Measurements from ENCODE around the gene KRTAP13-3. TPM values are rescaled to one million over a fixed set of nuclear protein-coding genes. Genes with fewer than 3 reads are reported as not detected.

The KRTAP13-3 gene
- total RNA-seq = not detected in 3 replicates
- long read RNA-seq = 0 reads

DNA sequence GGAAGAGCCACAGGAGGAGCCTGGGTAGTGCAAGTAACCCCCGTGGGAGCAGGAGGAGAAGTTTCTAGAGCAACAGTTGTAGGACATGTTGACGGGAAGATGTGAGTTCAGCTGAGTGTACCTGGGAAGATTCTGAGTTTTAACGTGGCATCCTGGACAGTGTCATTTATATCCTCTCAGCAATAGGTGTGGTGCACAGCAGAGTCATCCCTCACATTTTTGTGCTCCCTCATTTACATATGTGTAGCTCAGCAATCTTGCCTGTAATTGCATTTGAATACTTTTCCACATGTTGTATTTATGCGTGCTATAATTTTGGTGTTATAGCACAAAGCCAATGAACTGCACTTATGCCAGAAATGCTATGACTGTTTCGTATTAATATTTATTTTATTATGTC is at the start of gene KRTAP13-3:
KRTAP13-3 (minus strand) TSS at position 101 of the 400 bp plus-strand sequence; CDS start at position 87, 14 bp downstream.
- Mint-ChIP-seq H3K36me3 (ENCODE audit: low read depth) (no peaks in the 10 kb centered on the region), H3K27me3 (ENCODE audit: low read depth) (peaks cover 3% of the 10 kb centered on the region), H3K4me1 (ENCODE audit: low read depth) (no peaks in the 10 kb centered on the region), H3K4me3 (ENCODE audit: unreplicated experiment) (no peak within 1 kb of the TSS), H3K27ac (ENCODE audit: unreplicated experiment) (no peak within 1 kb of the TSS), H3K9me3 (ENCODE audit: low read depth) (peaks cover 2% of the 10 kb centered on the region)
- TF ChIP-seq, protein P1, sequence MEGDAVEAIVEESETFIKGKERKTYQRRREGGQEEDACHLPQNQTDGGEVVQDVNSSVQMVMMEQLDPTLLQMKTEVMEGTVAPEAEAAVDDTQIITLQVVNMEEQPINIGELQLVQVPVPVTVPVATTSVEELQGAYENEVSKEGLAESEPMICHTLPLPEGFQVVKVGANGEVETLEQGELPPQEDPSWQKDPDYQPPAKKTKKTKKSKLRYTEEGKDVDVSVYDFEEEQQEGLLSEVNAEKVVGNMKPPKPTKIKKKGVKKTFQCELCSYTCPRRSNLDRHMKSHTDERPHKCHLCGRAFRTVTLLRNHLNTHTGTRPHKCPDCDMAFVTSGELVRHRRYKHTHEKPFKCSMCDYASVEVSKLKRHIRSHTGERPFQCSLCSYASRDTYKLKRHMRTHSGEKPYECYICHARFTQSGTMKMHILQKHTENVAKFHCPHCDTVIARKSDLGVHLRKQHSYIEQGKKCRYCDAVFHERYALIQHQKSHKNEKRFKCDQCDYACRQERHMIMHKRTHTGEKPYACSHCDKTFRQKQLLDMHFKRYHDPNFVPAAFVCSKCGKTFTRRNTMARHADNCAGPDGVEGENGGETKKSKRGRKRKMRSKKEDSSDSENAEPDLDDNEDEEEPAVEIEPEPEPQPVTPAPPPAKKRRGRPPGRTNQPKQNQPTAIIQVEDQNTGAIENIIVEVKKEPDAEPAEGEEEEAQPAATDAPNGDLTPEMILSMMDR (IDR thresholded peaks at IDR 0.05) = no peak
- DNase-seq (ENCODE audit: low spot score) = no peak

- Mint-ChIP-seq H3K4me1 (ENCODE audit: low read depth) (peaks cover 10% of the 10 kb centered on the region), H3K9me3 (ENCODE audit: low read depth) (peaks cover 3% of the 10 kb centered on the region), H3K27ac (ENCODE audit: unreplicated experiment) (no peak overlapping the region), H3K4me3 (ENCODE audit: unreplicated experiment) (no peak overlapping the region), H3K36me3 (ENCODE audit: low read depth) (no peaks in the 10 kb centered on the region), H3K27me3 (ENCODE audit: low read depth) (no peaks in the 10 kb centered on the region)
- DNase-seq (ENCODE audit: low spot score) = no peak
- TF ChIP-seq, protein P1 (IDR thresholded peaks at IDR 0.05) = no peak
Measured at GRCh38 chr21:30468900-30469714, 43.4 kb upstream of the KRTAP13-3 start.

DNA sequence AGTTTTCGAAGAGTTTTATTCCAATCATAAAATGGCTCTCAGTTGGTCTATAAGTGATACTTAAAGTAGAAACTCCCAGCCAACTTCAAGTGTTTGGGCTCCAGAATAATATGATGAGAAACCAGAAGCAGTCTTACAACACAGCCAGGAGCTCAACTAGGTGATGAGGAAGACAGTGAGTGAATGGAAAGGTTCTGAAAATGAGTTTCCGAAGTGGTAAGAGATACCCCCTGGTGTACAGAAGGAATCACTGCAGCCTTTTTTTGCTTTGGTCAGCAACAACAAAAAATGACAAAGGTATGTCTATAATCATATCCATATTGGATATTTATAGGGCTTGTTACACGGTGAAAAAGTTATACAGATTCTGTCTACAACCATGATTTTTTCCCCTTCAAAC is 38.0 kb upstream of the KRTAP13-3 start:
- Mint-ChIP-seq H3K4me3 (ENCODE audit: unreplicated experiment) (no peak overlapping the region), H3K4me1 (ENCODE audit: low read depth) (no peaks in the 10 kb centered on the region), H3K27me3 (ENCODE audit: low read depth) (no peaks in the 10 kb centered on the region), H3K27ac (ENCODE audit: unreplicated experiment) (no peak overlapping the region), H3K9me3 (ENCODE audit: low read depth) (no peaks in the 10 kb centered on the region), H3K36me3 (ENCODE audit: low read depth) (no peaks in the 10 kb centered on the region)
- TF ChIP-seq, protein P1 (IDR thresholded peaks at IDR 0.05) = peak; percentile 76
- DNase-seq (ENCODE audit: low spot score) = no peak

GRCh38 chr21:30448514-30448913 is 22.8 kb upstream of the KRTAP13-3 start:
- DNase-seq (ENCODE audit: low spot score) = no peak
- no peaks in the 10 kb centered on the region for H3K9me3 Mint-ChIP-seq (ENCODE audit: low read depth)
- no peak overlapping the region for H3K4me3 Mint-ChIP-seq (ENCODE audit: unreplicated experiment)
- TF ChIP-seq, protein P1 (IDR thresholded peaks at IDR 0.05) = no peak
- H3K4me1 Mint-ChIP-seq (ENCODE audit: low read depth) = no peaks in the 10 kb centered on the region
- H3K27me3 Mint-ChIP-seq (ENCODE audit: low read depth) = peaks cover 5% of the 10 kb centered on the region
- H3K36me3 Mint-ChIP-seq (ENCODE audit: low read depth) = no peaks in the 10 kb centered on the region
- no peak overlapping the region for H3K27ac Mint-ChIP-seq (ENCODE audit: unreplicated experiment)

GRCh38 chr21:30447056-30447455 is 21.3 kb upstream of the KRTAP13-3 start:
- H3K4me1 Mint-ChIP-seq (ENCODE audit: low read depth) = no peaks in the 10 kb centered on the region
- no peaks in the 10 kb centered on the region for H3K36me3 Mint-ChIP-seq (ENCODE audit: low read depth)
- H3K9me3 Mint-ChIP-seq (ENCODE audit: low read depth) = no peaks in the 10 kb centered on the region
- TF ChIP-seq, protein P1 (IDR thresholded peaks at IDR 0.05) = no peak
- H3K27me3 Mint-ChIP-seq (ENCODE audit: low read depth) = peaks cover 5% of the 10 kb centered on the region
- H3K4me3 Mint-ChIP-seq (ENCODE audit: unreplicated experiment) = no peak overlapping the region
- no peak overlapping the region for H3K27ac Mint-ChIP-seq (ENCODE audit: unreplicated experiment)
- DNase-seq (ENCODE audit: low spot score) = no peak

Measured in chondrocyte (in vitro differentiated cells).